ENCODE data around the gene GALNT13.

The GALNT13 gene

DNA sequence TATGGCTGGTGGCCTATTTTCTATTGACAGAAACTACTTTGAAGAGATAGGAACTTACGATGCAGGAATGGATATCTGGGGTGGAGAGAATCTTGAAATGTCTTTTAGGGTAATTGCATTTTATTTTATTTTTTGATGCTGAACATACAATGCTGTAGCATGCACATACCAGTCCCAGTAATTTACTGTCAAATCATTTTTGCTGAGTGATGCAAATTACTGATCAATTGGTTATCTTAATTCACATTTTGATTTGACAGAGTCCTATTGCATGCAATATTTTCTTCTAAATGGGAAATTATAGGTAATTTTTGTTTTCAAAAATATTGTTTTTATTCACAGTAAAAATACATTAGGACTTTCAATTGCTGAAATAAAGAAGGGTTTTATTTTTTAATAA is 387.3 kb downstream of the GALNT13 start:
- Histone ChIP-seq H3K4me3 (ENCODE audit: low read length) (no peak overlapping the region), H3K79me2 (ENCODE audit: low read length) (no peaks in the 10 kb centered on the region), H3K4me2 (ENCODE audit: low read length) (no peak overlapping the region), H3K36me3 (replicated peaks; ENCODE audit: low read depth, low read length) (no peaks in the 10 kb centered on the region), H3K27me3 (ENCODE audit: low read depth, low read length) (no peaks in the 10 kb centered on the region), H3K9me3 (ENCODE audit: insufficient read depth, low read length) (no peaks in the 10 kb centered on the region), H3K9ac (ENCODE audit: low read length) (no peak overlapping the region), H4K20me1 (ENCODE audit: insufficient read depth, low read length) (no peaks in the 10 kb centered on the region), H2AFZ (ENCODE audit: low read depth, low read length) (no peak overlapping the region), H3K4me1 (ENCODE audit: low read length) (no peaks in the 10 kb centered on the region), H3K27ac (ENCODE audit: low read length) (no peak overlapping the region)
- no peak for TF ChIP-seq EZH2phosphoT487 (IDR thresholded peaks at IDR 0.05; ENCODE audit: low read depth)
- TF ChIP-seq, protein P1, sequence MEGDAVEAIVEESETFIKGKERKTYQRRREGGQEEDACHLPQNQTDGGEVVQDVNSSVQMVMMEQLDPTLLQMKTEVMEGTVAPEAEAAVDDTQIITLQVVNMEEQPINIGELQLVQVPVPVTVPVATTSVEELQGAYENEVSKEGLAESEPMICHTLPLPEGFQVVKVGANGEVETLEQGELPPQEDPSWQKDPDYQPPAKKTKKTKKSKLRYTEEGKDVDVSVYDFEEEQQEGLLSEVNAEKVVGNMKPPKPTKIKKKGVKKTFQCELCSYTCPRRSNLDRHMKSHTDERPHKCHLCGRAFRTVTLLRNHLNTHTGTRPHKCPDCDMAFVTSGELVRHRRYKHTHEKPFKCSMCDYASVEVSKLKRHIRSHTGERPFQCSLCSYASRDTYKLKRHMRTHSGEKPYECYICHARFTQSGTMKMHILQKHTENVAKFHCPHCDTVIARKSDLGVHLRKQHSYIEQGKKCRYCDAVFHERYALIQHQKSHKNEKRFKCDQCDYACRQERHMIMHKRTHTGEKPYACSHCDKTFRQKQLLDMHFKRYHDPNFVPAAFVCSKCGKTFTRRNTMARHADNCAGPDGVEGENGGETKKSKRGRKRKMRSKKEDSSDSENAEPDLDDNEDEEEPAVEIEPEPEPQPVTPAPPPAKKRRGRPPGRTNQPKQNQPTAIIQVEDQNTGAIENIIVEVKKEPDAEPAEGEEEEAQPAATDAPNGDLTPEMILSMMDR (IDR thresholded peaks at IDR 0.05; ENCODE audit: low read depth, low read length) = no peak

DNA sequence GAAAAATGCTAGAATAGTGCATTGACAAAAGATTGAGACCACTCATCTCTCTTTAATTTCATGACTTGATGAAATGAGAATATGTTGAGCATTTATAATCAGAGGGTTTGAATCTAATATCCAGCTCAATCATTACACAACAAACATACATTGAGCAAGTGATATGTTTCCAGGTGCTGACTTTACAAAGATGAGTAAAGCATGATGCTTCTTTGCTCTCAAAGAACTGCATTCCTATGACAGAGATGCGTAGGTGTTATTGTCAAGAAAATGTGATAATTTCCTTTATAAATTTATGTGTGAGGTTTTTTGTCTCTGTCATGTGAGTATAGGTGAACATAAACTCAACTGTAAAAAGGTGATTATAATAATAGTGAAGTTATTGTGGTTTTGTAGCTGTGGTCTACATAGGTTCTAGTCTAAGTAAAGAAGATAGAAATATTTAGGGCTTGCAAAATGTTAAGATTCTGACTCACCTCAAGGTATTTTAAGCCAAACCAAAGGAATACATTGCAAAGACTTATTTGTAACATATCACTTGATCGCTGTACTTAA is 389.8 kb downstream of the GALNT13 start:
- no peak for TF ChIP-seq EZH2phosphoT487 (IDR thresholded peaks at IDR 0.05; ENCODE audit: low read depth)
- TF ChIP-seq, protein P1 (IDR thresholded peaks at IDR 0.05; ENCODE audit: low read depth, low read length) = no peak
- no peaks in the 10 kb centered on the region for H4K20me1 ChIP-seq (ENCODE audit: insufficient read depth, low read length)

DNA sequence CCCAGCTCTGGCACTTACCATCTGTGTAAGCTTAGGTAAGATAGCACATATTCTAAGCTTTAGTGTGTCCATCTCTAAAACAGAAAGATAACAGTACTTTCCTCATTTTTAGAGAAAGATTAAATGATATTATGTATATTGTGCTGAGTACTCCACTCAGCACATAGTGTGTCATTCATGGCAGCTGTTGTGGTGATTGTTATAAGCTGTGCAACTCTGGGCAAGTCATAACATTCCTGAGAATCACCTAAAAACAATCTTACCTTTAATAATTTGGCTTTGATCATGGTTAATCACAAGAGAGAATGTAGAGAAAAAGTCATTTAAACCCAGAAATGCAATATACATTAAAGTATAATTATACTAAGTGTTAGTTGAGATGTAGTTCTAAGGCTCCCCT is 391.5 kb downstream of the GALNT13 start:
- Histone ChIP-seq H3K4me3 (ENCODE audit: low read length) (no peak overlapping the region), H3K4me1 (ENCODE audit: low read length) (no peaks in the 10 kb centered on the region), H3K27ac (ENCODE audit: low read length) (no peak overlapping the region), H4K20me1 (ENCODE audit: insufficient read depth, low read length) (no peaks in the 10 kb centered on the region), H2AFZ (ENCODE audit: low read depth, low read length) (no peak overlapping the region), H3K9ac (ENCODE audit: low read length) (no peak overlapping the region), H3K79me2 (ENCODE audit: low read length) (no peaks in the 10 kb centered on the region), H3K36me3 (replicated peaks; ENCODE audit: low read depth, low read length) (no peaks in the 10 kb centered on the region), H3K27me3 (ENCODE audit: low read depth, low read length) (no peaks in the 10 kb centered on the region), H3K9me3 (ENCODE audit: insufficient read depth, low read length) (no peaks in the 10 kb centered on the region), H3K4me2 (ENCODE audit: low read length) (no peak overlapping the region)
- no peak for TF ChIP-seq EZH2phosphoT487 (IDR thresholded peaks at IDR 0.05; ENCODE audit: low read depth)
- TF ChIP-seq, protein P1 (IDR thresholded peaks at IDR 0.05; ENCODE audit: low read depth, low read length) = no peak

More for the DNA sequence above, 389.8 kb downstream of the GALNT13 start:
- Histone ChIP-seq H3K4me1 (ENCODE audit: low read length) (no peaks in the 10 kb centered on the region), H3K79me2 (ENCODE audit: low read length) (no peaks in the 10 kb centered on the region), H3K27me3 (ENCODE audit: low read depth, low read length) (no peaks in the 10 kb centered on the region), H3K9ac (ENCODE audit: low read length) (no peak overlapping the region), H3K4me2 (ENCODE audit: low read length) (no peak overlapping the region), H3K36me3 (replicated peaks; ENCODE audit: low read depth, low read length) (no peaks in the 10 kb centered on the region), H3K9me3 (ENCODE audit: insufficient read depth, low read length) (no peaks in the 10 kb centered on the region), H3K27ac (ENCODE audit: low read length) (no peak overlapping the region), H2AFZ (ENCODE audit: low read depth, low read length) (no peak overlapping the region), H3K4me3 (ENCODE audit: low read length) (no peak overlapping the region)

DNA sequence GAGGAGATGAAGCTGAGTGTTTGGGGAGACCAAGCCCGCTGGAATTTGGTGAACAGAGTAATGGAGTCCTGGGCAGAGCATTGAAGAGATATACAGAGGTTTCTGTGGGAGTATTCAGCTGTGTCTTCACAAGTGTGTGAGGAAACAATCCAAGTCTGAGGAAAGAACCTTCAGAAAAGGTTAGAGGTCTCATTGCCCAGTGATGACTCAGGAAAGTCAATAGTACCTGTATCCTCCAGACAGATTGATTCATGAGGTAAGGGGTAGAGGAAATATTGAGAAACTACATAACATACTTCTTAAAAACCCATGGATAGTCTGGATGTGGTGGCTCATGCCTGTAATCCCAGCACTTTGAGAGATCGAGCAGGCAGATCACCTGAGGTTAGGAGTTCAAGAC is 392.3 kb downstream of the GALNT13 start:
- H3K4me3 ChIP-seq (ENCODE audit: low read length) = no peak overlapping the region
- no peak overlapping the region for H3K9ac ChIP-seq (ENCODE audit: low read length)
- no peaks in the 10 kb centered on the region for H3K9me3 ChIP-seq (ENCODE audit: insufficient read depth, low read length)

More for the DNA sequence above, 392.3 kb downstream of the GALNT13 start:
- no peaks in the 10 kb centered on the region for H3K4me1 ChIP-seq (ENCODE audit: low read length)
- H3K36me3 ChIP-seq (replicated peaks; ENCODE audit: low read depth, low read length) = no peaks in the 10 kb centered on the region
- no peak overlapping the region for H2AFZ ChIP-seq (ENCODE audit: low read depth, low read length)
- no peak overlapping the region for H3K27ac ChIP-seq (ENCODE audit: low read length)
- no peaks in the 10 kb centered on the region for H3K79me2 ChIP-seq (ENCODE audit: low read length)
- TF ChIP-seq, protein P1 (IDR thresholded peaks at IDR 0.05; ENCODE audit: low read depth, low read length) = no peak
- TF ChIP-seq EZH2phosphoT487 (IDR thresholded peaks at IDR 0.05; ENCODE audit: low read depth) = no peak
- no peak overlapping the region for H3K4me2 ChIP-seq (ENCODE audit: low read length)
- H4K20me1 ChIP-seq (ENCODE audit: insufficient read depth, low read length) = no peaks in the 10 kb centered on the region
- H3K27me3 ChIP-seq (ENCODE audit: low read depth, low read length) = no peaks in the 10 kb centered on the region

Measured in OCI-LY3 (cell line).